ENCODE measurements around the gene FAM13A. TPM values are rescaled to one million over a fixed set of nuclear protein-coding genes. Genes with fewer than 3 reads are reported as not detected.

Gene FAM13A
- total and polyA plus RNA-seq, 2 of the 8 experiments (the other 6 are each of a cell fraction or from before 2014, with no cell fraction given) = 7.1 to 16.5 TPM

DNA sequence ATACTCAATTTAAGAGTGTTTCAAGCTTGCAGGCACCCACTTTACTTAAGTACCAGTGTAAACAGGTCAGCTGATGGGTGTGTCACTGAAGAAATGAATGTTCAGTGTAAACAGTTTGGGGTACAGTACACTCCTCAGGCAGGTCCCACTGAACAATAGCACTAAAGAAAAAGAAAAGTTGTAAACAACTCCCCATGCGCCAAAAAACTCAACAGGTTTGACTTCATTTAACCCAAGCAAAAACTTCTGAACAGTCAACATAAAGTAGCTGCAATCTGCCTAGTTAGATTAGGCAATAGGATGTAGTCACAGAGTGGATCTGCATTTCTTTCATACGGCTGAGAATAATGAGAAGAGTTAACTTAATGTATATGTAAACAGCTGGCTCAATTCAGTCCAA is 93.2 kb downstream of the FAM13A start (continued):
- TF ChIP-seq, protein P1, sequence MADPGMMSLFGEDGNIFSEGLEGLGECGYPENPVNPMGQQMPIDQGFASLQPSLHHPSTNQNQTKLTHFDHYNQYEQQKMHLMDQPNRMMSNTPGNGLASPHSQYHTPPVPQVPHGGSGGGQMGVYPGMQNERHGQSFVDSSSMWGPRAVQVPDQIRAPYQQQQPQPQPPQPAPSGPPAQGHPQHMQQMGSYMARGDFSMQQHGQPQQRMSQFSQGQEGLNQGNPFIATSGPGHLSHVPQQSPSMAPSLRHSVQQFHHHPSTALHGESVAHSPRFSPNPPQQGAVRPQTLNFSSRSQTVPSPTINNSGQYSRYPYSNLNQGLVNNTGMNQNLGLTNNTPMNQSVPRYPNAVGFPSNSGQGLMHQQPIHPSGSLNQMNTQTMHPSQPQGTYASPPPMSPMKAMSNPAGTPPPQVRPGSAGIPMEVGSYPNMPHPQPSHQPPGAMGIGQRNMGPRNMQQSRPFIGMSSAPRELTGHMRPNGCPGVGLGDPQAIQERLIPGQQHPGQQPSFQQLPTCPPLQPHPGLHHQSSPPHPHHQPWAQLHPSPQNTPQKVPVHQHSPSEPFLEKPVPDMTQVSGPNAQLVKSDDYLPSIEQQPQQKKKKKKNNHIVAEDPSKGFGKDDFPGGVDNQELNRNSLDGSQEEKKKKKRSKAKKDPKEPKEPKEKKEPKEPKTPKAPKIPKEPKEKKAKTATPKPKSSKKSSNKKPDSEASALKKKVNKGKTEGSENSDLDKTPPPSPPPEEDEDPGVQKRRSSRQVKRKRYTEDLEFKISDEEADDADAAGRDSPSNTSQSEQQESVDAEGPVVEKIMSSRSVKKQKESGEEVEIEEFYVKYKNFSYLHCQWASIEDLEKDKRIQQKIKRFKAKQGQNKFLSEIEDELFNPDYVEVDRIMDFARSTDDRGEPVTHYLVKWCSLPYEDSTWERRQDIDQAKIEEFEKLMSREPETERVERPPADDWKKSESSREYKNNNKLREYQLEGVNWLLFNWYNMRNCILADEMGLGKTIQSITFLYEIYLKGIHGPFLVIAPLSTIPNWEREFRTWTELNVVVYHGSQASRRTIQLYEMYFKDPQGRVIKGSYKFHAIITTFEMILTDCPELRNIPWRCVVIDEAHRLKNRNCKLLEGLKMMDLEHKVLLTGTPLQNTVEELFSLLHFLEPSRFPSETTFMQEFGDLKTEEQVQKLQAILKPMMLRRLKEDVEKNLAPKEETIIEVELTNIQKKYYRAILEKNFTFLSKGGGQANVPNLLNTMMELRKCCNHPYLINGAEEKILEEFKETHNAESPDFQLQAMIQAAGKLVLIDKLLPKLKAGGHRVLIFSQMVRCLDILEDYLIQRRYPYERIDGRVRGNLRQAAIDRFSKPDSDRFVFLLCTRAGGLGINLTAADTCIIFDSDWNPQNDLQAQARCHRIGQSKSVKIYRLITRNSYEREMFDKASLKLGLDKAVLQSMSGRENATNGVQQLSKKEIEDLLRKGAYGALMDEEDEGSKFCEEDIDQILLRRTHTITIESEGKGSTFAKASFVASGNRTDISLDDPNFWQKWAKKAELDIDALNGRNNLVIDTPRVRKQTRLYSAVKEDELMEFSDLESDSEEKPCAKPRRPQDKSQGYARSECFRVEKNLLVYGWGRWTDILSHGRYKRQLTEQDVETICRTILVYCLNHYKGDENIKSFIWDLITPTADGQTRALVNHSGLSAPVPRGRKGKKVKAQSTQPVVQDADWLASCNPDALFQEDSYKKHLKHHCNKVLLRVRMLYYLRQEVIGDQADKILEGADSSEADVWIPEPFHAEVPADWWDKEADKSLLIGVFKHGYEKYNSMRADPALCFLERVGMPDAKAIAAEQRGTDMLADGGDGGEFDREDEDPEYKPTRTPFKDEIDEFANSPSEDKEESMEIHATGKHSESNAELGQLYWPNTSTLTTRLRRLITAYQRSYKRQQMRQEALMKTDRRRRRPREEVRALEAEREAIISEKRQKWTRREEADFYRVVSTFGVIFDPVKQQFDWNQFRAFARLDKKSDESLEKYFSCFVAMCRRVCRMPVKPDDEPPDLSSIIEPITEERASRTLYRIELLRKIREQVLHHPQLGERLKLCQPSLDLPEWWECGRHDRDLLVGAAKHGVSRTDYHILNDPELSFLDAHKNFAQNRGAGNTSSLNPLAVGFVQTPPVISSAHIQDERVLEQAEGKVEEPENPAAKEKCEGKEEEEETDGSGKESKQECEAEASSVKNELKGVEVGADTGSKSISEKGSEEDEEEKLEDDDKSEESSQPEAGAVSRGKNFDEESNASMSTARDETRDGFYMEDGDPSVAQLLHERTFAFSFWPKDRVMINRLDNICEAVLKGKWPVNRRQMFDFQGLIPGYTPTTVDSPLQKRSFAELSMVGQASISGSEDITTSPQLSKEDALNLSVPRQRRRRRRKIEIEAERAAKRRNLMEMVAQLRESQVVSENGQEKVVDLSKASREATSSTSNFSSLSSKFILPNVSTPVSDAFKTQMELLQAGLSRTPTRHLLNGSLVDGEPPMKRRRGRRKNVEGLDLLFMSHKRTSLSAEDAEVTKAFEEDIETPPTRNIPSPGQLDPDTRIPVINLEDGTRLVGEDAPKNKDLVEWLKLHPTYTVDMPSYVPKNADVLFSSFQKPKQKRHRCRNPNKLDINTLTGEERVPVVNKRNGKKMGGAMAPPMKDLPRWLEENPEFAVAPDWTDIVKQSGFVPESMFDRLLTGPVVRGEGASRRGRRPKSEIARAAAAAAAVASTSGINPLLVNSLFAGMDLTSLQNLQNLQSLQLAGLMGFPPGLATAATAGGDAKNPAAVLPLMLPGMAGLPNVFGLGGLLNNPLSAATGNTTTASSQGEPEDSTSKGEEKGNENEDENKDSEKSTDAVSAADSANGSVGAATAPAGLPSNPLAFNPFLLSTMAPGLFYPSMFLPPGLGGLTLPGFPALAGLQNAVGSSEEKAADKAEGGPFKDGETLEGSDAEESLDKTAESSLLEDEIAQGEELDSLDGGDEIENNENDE (IDR thresholded peaks at IDR 0.05; ENCODE audit: insufficient replicate concordance, low read length) = no peak
- TF ChIP-seq BCL11A (IDR thresholded peaks at IDR 0.05; ENCODE audit: low read depth in 2 of 2, low read length in 2 of 2) = no peak
- no peak for TF ChIP-seq JUND (IDR thresholded peaks at IDR 0.05; ENCODE audit: low read length)
- TF ChIP-seq, protein P2, sequence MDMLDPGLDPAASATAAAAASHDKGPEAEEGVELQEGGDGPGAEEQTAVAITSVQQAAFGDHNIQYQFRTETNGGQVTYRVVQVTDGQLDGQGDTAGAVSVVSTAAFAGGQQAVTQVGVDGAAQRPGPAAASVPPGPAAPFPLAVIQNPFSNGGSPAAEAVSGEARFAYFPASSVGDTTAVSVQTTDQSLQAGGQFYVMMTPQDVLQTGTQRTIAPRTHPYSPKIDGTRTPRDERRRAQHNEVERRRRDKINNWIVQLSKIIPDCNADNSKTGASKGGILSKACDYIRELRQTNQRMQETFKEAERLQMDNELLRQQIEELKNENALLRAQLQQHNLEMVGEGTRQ (IDR thresholded peaks at IDR 0.05; ENCODE audit: low read length) = no peak
- no peak for TF ChIP-seq POLR2A (IDR thresholded peaks at IDR 0.05; ENCODE audit: control extremely low read depth in 1 of 2, low read depth in 2 of 2, low read length in 2 of 2)
- no peak for TF ChIP-seq TEAD4 (IDR thresholded peaks at IDR 0.05; ENCODE audit: low read depth, low read length)

Measured in H1 (cell line).